ENCODE data around the gene NKTR.

- TF ChIP-seq CTCF (IDR thresholded peaks at IDR 0.05; ENCODE audit: poor library complexity) = no peak
- TF ChIP-seq EZH2 (IDR thresholded peaks at IDR 0.05; ENCODE audit: borderline replicate concordance) = no peak
- TF ChIP-seq EZH2phosphoT487 (IDR thresholded peaks at IDR 0.05; ENCODE audit: low read depth, severe bottlenecking, unreplicated experiment) = no peak
Observed at GRCh38 chr3:42672515-42672914, 72.0 kb downstream of the NKTR start.
